HCEC 1CT (cell line): ENCODE data around the gene RASAL1.

ENCODE experiments used
- DNase-seq: peaks from one replicate; pipeline ENCODE4 v3.0.0-alpha.2; 2017

Gene RASAL1

GRCh38 chr12:113095405-113095804 lies 40.2 kb downstream of the RASAL1 start:
- DNase-seq = no peak

- no peak for DNase-seq
These were observed 40.8 kb downstream of the RASAL1 start for GRCh38 chr12:113094738-113095137.

GRCh38 chr12:113093409-113094101 lies 42.0 kb downstream of the RASAL1 start:
- DNase-seq = no peak

- DNase-seq = no peak
These were observed 42.8 kb downstream of the RASAL1 start for GRCh38 chr12:113092607-113093408.

- no peak for DNase-seq
These were observed 44.1 kb downstream of the RASAL1 start for GRCh38 chr12:113091506-113091905.

- DNase-seq = no peak
These were observed 44.8 kb downstream of the RASAL1 start for GRCh38 chr12:113090740-113091139.

- no peak for DNase-seq
These were observed 45.7 kb downstream of the RASAL1 start for GRCh38 chr12:113089839-113090238.

- DNase-seq = no peak
These were observed 46.4 kb downstream of the RASAL1 start for GRCh38 chr12:113088971-113089756.

GRCh38 chr12:113088037-113088436 lies 47.5 kb downstream of the RASAL1 start:
- no peak for DNase-seq

GRCh38 chr12:113087193-113087592 lies 48.4 kb downstream of the RASAL1 start:
- no peak for DNase-seq

GRCh38 chr12:113086249-113087164 lies 49.1 kb downstream of the RASAL1 start:
- DNase-seq = no peak

- DNase-seq = no peak
These were observed 51.6 kb downstream of the RASAL1 start for GRCh38 chr12:113083863-113084435.

GRCh38 chr12:113082486-113083148 lies 52.9 kb downstream of the RASAL1 start:
- no peak for DNase-seq

GRCh38 chr12:113081873-113082272 lies 53.7 kb downstream of the RASAL1 start:
- DNase-seq = no peak

- no peak for DNase-seq
These were observed 57.7 kb downstream of the RASAL1 start for GRCh38 chr12:113077859-113078255.

- no peak for DNase-seq
These were observed 58.3 kb downstream of the RASAL1 start for GRCh38 chr12:113077057-113077858.

- DNase-seq = no peak
These were observed 60.4 kb downstream of the RASAL1 start for GRCh38 chr12:113075137-113075683.

- DNase-seq = no peak
These were observed 62.0 kb downstream of the RASAL1 start for GRCh38 chr12:113073586-113073985.

- DNase-seq = peak; percentile 17
These were observed 63.4 kb downstream of the RASAL1 start for GRCh38 chr12:113072136-113072535.
